Kidney epithelial cell (primary cell): Measurements from ENCODE around the gene CNDP2. TPM values are rescaled to one million over a fixed set of nuclear protein-coding genes. Genes with fewer than 3 reads are reported as not detected.
"Not testable (repeated sequence)": the region's sequence is repeated elsewhere in the genome, so short reads cannot be mapped to it uniquely, and the experiment has no call there.

Experiments used
- DNase-seq: peaks from one replicate; pipeline ENCODE4 v3.0.0-alpha.2; 2010; ENCODE audit warnings: low read depth
- H3K27me3 ChIP-seq: 2 replicates; pipeline ENCODE4 v1.6.0; 2011; ENCODE audit warnings: low read length; ENCODE audit not compliant: control insufficient read depth, insufficient read depth
- H3K36me3 ChIP-seq: 2 replicates; pipeline ENCODE4 v1.5.1; 2011; ENCODE audit warnings: low read length; ENCODE audit not compliant: control insufficient read depth, insufficient read depth
- H3K4me3 ChIP-seq: 2 replicates; pipeline ENCODE4 v1.5.1; 2011; ENCODE audit warnings: low read depth, mild to moderate bottlenecking, control low read depth, low read length
- total RNA-seq: library from RNA; depleted of rRNA; stranded (reverse); fragments of >200 nt; gene quantifications from 2 replicates; pipeline ENCODE4 v1.2.3, GENCODE V29; 2015
- TF ChIP-seq, protein P1 (sequence below): IDR thresholded peaks from 2 replicates; pipeline ENCODE4 v1.5.1; 2011; ENCODE audit warnings: mild to moderate bottlenecking, moderate library complexity, low read length, control low read depth, inconsistent platforms; ENCODE audit not compliant: insufficient read depth, poor library complexity, severe bottlenecking

CNDP2 gene
- total RNA-seq, 1 donor from 2014 or later, result 225 TPM

DNA sequence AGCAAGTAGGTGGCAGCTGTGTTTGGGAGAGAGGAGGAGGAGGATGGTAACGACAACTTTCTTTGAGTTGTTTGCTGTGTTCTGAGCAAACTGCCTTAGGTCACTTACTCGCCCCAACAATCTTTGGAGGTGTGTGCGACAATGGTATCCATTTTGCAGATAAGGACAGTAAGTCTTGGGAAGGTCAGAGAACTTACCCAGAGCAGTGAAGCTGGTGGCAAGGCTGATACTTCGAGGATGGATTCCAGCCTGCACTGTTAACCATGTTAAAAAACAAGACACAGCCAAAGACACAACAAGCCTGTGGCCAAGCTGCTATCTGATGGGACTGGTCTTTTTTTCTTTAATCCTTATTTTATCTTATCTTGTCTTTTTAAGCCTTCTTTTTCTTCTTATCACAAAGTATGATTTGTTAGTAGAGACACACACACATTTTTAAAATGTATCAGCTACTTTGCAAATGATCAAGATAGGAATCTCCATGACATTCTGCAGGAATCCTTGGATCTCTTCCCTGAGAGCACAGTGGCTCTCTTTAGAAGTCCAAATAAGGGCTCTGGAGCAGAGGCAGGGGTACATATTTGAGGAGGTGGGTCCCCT is 66.1 kb downstream of the CNDP2 start:
- Histone ChIP-seq H3K36me3 (no peaks in the 10 kb centered on the region), H3K4me3 (no peak overlapping the region), H3K27me3 (peaks cover 2% of the 10 kb centered on the region)
- TF ChIP-seq, protein P1, sequence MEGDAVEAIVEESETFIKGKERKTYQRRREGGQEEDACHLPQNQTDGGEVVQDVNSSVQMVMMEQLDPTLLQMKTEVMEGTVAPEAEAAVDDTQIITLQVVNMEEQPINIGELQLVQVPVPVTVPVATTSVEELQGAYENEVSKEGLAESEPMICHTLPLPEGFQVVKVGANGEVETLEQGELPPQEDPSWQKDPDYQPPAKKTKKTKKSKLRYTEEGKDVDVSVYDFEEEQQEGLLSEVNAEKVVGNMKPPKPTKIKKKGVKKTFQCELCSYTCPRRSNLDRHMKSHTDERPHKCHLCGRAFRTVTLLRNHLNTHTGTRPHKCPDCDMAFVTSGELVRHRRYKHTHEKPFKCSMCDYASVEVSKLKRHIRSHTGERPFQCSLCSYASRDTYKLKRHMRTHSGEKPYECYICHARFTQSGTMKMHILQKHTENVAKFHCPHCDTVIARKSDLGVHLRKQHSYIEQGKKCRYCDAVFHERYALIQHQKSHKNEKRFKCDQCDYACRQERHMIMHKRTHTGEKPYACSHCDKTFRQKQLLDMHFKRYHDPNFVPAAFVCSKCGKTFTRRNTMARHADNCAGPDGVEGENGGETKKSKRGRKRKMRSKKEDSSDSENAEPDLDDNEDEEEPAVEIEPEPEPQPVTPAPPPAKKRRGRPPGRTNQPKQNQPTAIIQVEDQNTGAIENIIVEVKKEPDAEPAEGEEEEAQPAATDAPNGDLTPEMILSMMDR, result no peak
- no peak for DNase-seq

DNA sequence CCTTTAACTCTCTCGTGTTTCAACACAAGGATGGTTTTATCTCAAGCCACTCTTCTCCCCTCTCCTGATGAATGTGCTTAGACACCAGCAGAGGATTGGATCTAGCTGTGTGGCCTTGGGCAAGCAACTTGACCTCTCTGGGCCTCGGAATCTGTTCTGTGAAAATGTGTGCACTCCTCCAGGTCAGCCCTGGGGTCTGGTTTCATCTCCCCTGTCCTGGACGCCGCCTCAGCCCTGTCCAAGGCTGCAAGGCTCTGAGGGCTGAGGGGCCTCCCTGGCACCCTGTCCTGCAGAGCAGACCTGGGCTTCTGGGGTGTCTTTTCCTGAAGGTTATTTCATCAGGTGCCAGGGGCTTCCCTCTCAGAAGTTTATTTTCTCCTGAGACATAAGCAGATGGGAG is 66.6 kb downstream of the CNDP2 start:
- peaks cover 2% of the 10 kb centered on the region for H3K27me3 ChIP-seq
- TF ChIP-seq, protein P1, result no peak

DNA sequence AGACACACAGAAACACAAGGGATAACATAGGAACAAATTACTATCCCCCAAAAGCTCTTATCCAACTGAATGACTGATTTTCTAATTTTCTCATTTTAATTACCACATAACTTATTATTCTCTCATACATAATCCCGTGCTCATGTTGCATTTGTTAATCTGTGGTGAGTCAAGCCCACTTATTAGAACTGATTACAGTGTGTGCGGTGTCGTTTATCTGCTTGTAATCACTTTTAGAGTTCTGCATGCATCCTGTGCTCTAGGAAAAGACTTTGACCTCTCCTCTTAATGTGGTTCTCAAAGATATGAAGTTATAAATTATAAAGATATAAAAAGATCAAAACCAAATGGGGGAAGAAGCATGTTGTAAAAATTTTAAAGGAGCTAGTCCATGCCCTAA is 67.8 kb downstream of the CNDP2 start:
- no peak for DNase-seq
- H3K27me3 ChIP-seq, result peaks cover 2% of the 10 kb centered on the region
- no peak overlapping the region for H3K4me3 ChIP-seq
- H3K36me3 ChIP-seq, result no peaks in the 10 kb centered on the region
- TF ChIP-seq, protein P1, result no peak

More for the DNA sequence above, 66.6 kb downstream of the CNDP2 start:
- H3K36me3 ChIP-seq, result no peaks in the 10 kb centered on the region
- no peak overlapping the region for H3K4me3 ChIP-seq
- no peak for DNase-seq

DNA sequence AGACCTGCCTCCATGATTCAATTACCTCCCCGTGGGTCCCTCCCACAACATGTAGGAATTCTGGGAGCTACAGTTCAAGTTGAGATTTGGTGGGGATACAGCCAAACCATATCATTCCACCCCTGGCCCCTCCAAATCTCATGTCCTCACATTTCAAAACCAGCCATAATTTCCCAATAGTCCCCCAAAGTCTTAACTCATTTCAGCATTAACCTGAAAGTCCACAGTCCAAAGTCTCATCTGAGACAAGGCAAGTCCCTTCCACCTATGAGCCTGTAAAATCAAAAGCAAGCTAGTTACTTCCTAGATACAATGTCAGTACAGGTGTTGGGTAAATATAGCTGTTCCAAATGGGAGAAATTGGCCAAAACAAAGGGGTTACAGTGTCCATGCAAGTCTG is 69.0 kb downstream of the CNDP2 start:
- not testable (repeated sequence) for H3K27me3 ChIP-seq, H3K4me3 ChIP-seq, DNase-seq, H3K36me3 ChIP-seq

DNA sequence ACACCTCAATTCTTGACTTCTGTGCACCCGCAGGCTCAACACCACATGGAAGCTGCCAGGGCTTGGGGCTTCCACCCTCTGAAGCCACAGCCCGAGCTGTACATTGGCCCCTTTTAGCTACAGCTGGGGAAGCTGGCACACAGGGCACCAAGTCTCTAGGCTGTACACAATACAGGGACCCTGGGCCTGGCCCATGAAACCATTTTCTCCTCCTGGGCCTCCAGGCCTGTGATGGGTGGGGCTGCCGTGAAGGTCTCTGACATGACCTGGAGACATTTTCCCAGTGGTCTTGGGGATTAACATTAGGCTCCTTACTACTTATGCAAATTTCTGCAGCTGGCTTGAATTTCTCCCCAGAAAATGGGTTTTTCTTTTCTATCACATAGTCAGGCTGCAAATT is 69.8 kb downstream of the CNDP2 start:
- H3K36me3 ChIP-seq, H3K27me3 ChIP-seq, H3K4me3 ChIP-seq, DNase-seq: not testable (repeated sequence)

DNA sequence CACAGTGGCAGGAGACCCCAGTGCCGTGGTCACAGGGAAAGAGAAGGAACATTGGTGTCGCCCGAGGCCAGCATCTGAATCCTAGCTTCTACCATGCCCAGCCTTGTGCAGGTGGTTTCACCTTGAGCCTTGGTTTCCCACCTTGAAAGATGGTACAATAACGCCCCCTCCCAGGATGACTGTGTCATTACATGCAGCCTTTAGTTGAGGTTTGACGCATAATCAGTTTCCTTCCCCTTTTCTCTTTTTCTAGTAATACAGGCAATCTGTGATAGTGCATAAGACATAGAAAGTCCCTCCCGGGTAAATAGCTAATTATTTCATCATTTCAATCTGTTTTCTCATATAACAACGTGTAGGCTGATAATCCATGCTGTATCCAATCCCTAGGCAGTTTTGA is 71.7 kb downstream of the CNDP2 start:
- DNase-seq, result no peak
- Histone ChIP-seq H3K27me3 (no peaks in the 10 kb centered on the region), H3K36me3 (no peaks in the 10 kb centered on the region), H3K4me3 (no peak overlapping the region)
- TF ChIP-seq, protein P1, result no peak

DNA sequence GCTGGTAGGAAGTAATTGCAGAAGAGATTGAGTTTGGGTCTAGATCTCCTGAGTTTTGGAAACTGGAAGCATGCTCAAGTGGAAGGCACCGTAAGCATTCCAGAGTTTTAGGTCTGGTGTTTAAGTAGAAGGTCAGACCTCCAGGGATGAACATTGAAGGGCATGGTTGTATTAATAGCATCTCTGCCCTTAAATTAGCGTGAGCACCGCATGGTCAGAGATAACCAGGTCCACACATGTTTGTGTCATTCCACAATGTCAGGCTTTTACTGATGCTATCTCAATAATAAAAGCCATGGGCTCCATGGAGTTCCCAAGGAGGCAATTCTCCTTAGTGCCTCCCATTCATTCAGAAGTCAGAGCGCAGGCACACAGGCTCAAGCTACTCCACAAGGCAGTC is 73.2 kb downstream of the CNDP2 start:
- H3K27me3 ChIP-seq, result no peaks in the 10 kb centered on the region
- no peak overlapping the region for H3K4me3 ChIP-seq
- TF ChIP-seq, protein P1, result no peak

More for the DNA sequence above, 73.2 kb downstream of the CNDP2 start:
- no peak for DNase-seq
- no peaks in the 10 kb centered on the region for H3K36me3 ChIP-seq
